ENCODE data around the gene MAP3K4. TPM values are rescaled to one million over a fixed set of nuclear protein-coding genes. Genes with fewer than 3 reads are reported as not detected.

The MAP3K4 gene
- total RNA-seq, 1 experiment from 2014 or later = 69.8 TPM

DNA sequence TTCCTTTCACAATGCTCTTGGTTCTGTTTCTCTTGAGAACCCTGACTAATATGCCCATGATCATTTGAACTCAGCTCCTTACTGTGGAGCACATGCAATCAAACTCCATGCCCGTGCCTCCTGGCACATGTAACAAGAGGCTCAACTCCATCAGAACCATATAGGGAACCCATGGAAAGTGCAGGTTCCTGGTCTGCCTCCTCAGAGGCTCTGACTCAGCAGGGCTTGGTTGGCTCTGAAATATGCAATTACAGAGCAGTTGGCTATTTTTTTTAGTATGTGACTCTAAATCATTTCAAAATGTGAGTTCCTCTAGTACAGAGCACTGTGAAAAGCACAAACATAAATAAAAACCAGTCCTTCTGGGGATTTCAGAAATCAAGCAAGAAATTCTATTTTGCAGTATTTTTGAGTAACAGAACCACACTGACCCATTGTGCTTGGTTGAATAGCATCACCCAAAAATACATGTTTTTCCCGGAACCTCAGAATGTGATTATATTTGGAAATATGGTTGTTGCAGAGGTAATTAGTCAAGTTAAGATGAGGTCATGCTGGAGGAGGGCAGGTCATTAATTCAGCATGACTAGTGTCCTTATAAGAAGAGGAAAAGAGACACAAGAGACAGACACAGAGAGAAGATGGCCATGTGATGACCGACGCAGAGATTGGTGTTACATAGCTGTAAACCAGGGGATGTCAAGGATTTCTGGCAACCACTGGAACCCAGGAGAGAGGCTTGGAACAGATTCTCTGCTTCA lies 13.2 kb upstream of the MAP3K4 start (continued):
- TF ChIP-seq, protein P1, sequence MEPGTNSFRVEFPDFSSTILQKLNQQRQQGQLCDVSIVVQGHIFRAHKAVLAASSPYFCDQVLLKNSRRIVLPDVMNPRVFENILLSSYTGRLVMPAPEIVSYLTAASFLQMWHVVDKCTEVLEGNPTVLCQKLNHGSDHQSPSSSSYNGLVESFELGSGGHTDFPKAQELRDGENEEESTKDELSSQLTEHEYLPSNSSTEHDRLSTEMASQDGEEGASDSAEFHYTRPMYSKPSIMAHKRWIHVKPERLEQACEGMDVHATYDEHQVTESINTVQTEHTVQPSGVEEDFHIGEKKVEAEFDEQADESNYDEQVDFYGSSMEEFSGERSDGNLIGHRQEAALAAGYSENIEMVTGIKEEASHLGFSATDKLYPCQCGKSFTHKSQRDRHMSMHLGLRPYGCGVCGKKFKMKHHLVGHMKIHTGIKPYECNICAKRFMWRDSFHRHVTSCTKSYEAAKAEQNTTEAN (CRISPR knock-in tag; IDR thresholded peaks at IDR 0.05) = no peak
- no peak for TF ChIP-seq NFATC4 (CRISPR knock-in tag; IDR thresholded peaks at IDR 0.05)
- no peak for TF ChIP-seq NFE2L1 (CRISPR knock-in tag; IDR thresholded peaks at IDR 0.05)
- TF ChIP-seq, protein P2, sequence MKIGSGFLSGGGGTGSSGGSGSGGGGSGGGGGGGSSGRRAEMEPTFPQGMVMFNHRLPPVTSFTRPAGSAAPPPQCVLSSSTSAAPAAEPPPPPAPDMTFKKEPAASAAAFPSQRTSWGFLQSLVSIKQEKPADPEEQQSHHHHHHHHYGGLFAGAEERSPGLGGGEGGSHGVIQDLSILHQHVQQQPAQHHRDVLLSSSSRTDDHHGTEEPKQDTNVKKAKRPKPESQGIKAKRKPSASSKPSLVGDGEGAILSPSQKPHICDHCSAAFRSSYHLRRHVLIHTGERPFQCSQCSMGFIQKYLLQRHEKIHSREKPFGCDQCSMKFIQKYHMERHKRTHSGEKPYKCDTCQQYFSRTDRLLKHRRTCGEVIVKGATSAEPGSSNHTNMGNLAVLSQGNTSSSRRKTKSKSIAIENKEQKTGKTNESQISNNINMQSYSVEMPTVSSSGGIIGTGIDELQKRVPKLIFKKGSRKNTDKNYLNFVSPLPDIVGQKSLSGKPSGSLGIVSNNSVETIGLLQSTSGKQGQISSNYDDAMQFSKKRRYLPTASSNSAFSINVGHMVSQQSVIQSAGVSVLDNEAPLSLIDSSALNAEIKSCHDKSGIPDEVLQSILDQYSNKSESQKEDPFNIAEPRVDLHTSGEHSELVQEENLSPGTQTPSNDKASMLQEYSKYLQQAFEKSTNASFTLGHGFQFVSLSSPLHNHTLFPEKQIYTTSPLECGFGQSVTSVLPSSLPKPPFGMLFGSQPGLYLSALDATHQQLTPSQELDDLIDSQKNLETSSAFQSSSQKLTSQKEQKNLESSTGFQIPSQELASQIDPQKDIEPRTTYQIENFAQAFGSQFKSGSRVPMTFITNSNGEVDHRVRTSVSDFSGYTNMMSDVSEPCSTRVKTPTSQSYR (CRISPR knock-in tag; IDR thresholded peaks at IDR 0.05) = no peak
- no peak for TF ChIP-seq ELF4 (CRISPR knock-in tag; IDR thresholded peaks at IDR 0.05; ENCODE audit: low read depth)
- no peak for TF ChIP-seq TEAD1 (CRISPR knock-in tag; IDR thresholded peaks at IDR 0.05)
- TF ChIP-seq ZNF232 (CRISPR knock-in tag; IDR thresholded peaks at IDR 0.05) = no peak
- TF ChIP-seq, protein P3, sequence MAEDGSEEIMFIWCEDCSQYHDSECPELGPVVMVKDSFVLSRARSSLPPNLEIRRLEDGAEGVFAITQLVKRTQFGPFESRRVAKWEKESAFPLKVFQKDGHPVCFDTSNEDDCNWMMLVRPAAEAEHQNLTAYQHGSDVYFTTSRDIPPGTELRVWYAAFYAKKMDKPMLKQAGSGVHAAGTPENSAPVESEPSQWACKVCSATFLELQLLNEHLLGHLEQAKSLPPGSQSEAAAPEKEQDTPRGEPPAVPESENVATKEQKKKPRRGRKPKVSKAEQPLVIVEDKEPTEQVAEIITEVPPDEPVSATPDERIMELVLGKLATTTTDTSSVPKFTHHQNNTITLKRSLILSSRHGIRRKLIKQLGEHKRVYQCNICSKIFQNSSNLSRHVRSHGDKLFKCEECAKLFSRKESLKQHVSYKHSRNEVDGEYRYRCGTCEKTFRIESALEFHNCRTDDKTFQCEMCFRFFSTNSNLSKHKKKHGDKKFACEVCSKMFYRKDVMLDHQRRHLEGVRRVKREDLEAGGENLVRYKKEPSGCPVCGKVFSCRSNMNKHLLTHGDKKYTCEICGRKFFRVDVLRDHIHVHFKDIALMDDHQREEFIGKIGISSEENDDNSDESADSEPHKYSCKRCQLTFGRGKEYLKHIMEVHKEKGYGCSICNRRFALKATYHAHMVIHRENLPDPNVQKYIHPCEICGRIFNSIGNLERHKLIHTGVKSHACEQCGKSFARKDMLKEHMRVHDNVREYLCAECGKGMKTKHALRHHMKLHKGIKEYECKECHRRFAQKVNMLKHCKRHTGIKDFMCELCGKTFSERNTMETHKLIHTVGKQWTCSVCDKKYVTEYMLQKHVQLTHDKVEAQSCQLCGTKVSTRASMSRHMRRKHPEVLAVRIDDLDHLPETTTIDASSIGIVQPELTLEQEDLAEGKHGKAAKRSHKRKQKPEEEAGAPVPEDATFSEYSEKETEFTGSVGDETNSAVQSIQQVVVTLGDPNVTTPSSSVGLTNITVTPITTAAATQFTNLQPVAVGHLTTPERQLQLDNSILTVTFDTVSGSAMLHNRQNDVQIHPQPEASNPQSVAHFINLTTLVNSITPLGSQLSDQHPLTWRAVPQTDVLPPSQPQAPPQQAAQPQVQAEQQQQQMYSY (CRISPR knock-in tag; IDR thresholded peaks at IDR 0.05) = no peak
- TF ChIP-seq TEAD4 (CRISPR knock-in tag; IDR thresholded peaks at IDR 0.05) = no peak

DNA sequence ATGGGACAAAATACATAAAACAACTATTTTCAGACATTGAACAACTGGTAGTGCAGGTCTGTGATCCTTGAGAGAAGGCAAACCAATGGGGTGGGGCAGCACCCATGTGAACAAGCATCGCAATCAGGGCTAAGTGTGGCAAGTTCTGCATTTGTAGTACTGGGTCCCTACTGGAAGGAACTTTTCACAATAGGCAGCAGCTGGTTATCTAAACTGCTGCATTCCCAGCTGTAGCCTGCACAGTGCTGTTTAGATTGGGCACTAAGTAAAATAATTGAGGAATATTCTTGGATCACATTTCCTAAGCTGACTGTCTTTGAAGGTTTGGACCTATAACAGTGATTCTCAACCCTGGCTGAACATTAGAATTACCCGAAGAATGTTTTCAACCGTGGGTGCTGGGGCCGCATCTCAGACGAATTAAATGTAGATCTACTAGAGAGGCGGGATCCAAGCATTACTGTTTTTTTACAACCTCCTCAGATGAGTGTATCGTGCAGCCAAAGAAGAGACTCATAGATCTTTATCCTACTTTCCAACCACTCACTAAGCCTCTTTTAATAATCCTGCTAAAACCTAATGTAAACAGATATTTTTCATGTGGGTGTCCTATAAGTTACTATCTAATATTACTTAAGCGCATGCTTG lies 12.4 kb upstream of the MAP3K4 start:
- no peak overlapping the region for H3K27ac Mint-ChIP-seq
- ChIA-PET CTCF (no interaction called here), POLR2A (no interaction called here)
- peaks cover 38% of the 10 kb centered on the region for H3K36me3 Mint-ChIP-seq
- H3K4me3 Mint-ChIP-seq = no peak overlapping the region
- DNase-seq (ENCODE audit: low spot score) (no peak), ATAC-seq (no peak)
- H3K27me3 Mint-ChIP-seq (ENCODE audit: low read depth) = peaks cover 7% of the 10 kb centered on the region
- peaks cover 21% of the 10 kb centered on the region for H3K4me1 Mint-ChIP-seq
- H3K9me3 Mint-ChIP-seq = peaks cover 39% of the 10 kb centered on the region
- TF ChIP-seq, protein P2 (CRISPR knock-in tag; IDR thresholded peaks at IDR 0.05) = no peak
- no peak for TF ChIP-seq FOXJ3 (CRISPR knock-in tag; IDR thresholded peaks at IDR 0.05; ENCODE audit: borderline replicate concordance)
- TF ChIP-seq KAT7 (CRISPR knock-in tag; IDR thresholded peaks at IDR 0.05; ENCODE audit: borderline replicate concordance) = no peak
- TF ChIP-seq, protein P4, sequence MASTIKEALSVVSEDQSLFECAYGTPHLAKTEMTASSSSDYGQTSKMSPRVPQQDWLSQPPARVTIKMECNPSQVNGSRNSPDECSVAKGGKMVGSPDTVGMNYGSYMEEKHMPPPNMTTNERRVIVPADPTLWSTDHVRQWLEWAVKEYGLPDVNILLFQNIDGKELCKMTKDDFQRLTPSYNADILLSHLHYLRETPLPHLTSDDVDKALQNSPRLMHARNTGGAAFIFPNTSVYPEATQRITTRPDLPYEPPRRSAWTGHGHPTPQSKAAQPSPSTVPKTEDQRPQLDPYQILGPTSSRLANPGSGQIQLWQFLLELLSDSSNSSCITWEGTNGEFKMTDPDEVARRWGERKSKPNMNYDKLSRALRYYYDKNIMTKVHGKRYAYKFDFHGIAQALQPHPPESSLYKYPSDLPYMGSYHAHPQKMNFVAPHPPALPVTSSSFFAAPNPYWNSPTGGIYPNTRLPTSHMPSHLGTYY (CRISPR knock-in tag; IDR thresholded peaks at IDR 0.05) = no peak
- TF ChIP-seq, protein P5, sequence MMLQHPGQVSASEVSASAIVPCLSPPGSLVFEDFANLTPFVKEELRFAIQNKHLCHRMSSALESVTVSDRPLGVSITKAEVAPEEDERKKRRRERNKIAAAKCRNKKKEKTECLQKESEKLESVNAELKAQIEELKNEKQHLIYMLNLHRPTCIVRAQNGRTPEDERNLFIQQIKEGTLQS (CRISPR knock-in tag; conservative IDR thresholded peaks at IDR 0.05) = no peak
- no peak for TF ChIP-seq ETV6 (CRISPR knock-in tag; IDR thresholded peaks at IDR 0.05)
- TF ChIP-seq, protein P6, sequence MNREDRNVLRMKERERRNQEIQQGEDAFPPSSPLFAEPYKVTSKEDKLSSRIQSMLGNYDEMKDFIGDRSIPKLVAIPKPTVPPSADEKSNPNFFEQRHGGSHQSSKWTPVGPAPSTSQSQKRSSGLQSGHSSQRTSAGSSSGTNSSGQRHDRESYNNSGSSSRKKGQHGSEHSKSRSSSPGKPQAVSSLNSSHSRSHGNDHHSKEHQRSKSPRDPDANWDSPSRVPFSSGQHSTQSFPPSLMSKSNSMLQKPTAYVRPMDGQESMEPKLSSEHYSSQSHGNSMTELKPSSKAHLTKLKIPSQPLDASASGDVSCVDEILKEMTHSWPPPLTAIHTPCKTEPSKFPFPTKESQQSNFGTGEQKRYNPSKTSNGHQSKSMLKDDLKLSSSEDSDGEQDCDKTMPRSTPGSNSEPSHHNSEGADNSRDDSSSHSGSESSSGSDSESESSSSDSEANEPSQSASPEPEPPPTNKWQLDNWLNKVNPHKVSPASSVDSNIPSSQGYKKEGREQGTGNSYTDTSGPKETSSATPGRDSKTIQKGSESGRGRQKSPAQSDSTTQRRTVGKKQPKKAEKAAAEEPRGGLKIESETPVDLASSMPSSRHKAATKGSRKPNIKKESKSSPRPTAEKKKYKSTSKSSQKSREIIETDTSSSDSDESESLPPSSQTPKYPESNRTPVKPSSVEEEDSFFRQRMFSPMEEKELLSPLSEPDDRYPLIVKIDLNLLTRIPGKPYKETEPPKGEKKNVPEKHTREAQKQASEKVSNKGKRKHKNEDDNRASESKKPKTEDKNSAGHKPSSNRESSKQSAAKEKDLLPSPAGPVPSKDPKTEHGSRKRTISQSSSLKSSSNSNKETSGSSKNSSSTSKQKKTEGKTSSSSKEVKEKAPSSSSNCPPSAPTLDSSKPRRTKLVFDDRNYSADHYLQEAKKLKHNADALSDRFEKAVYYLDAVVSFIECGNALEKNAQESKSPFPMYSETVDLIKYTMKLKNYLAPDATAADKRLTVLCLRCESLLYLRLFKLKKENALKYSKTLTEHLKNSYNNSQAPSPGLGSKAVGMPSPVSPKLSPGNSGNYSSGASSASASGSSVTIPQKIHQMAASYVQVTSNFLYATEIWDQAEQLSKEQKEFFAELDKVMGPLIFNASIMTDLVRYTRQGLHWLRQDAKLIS (CRISPR knock-in tag; IDR thresholded peaks at IDR 0.05; ENCODE audit: borderline replicate concordance) = no peak
- no peak for TF ChIP-seq ATF1 (CRISPR knock-in tag; IDR thresholded peaks at IDR 0.05)
- TF ChIP-seq, protein P7, sequence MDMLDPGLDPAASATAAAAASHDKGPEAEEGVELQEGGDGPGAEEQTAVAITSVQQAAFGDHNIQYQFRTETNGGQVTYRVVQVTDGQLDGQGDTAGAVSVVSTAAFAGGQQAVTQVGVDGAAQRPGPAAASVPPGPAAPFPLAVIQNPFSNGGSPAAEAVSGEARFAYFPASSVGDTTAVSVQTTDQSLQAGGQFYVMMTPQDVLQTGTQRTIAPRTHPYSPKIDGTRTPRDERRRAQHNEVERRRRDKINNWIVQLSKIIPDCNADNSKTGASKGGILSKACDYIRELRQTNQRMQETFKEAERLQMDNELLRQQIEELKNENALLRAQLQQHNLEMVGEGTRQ (CRISPR knock-in tag; IDR thresholded peaks at IDR 0.05) = no peak

Measured in WTC11 (cell line).